ENCODE measurements around the gene KLHDC7B. TPM values are rescaled to one million over a fixed set of nuclear protein-coding genes. Genes with fewer than 3 reads are reported as not detected.

The KLHDC7B gene
- total RNA-seq, 2 experiments from 2014 or later: 0.25 to 0.46 TPM

- Histone ChIP-seq H3K9me3 (ENCODE audit: low read length) (no peaks in the 10 kb centered on the region), H3K4me1 (ENCODE audit: insufficient read depth, low read length, poor library complexity, severe bottlenecking) (peaks cover 15% of the 10 kb centered on the region), H3K4me3 (ENCODE audit: low read depth, low read length, poor library complexity, severe bottlenecking) (no peak overlapping the region), H3K27ac (ENCODE audit: low read depth, low read length, poor library complexity, severe bottlenecking) (no peak overlapping the region), H2AFZ (ENCODE audit: low read length) (no peak overlapping the region), H3K36me3 (ENCODE audit: insufficient read depth, low read length) (peaks cover 16% of the 10 kb centered on the region), H4K20me1 (ENCODE audit: insufficient read depth, low read length) (0 out of 2 replicates have a peak, but pooled peaks cover 7% of the 10 kb centered on the region), H3K4me2 (ENCODE audit: low read length) (no peak overlapping the region), H3K79me2 (ENCODE audit: insufficient read depth, low read depth, low read length) (peaks cover 20% of the 10 kb centered on the region), H3K9me2 (ENCODE audit: insufficient read depth, low read length) (no peaks in the 10 kb centered on the region)
- no TSS peak for BruUV-seq (replicated peaks)
- no peak for TF ChIP-seq EZH2phosphoT487 (IDR thresholded peaks at IDR 0.05; ENCODE audit: borderline replicate concordance, low read depth, low read length)
- no peak for TF ChIP-seq CTCF (conservative IDR thresholded peaks at IDR 0.05; ENCODE audit: low read length)
- POLR2A ChIA-PET: no interaction called here
- DNase-seq (ENCODE audit: low spot score): no peak
- intact Hi-C loops (cut with micrococcal nuclease; ENCODE audit: unreplicated experiment): no loop called here
- CTCF ChIA-PET (ENCODE audit: unreplicated experiment): no interaction called here
Measured at GRCh38 chr22:50585238-50585637, 39.5 kb downstream of the KLHDC7B start.

- no TSS peak for BruUV-seq (replicated peaks)
- peaks cover 15% of the 10 kb centered on the region for H3K4me1 ChIP-seq (ENCODE audit: insufficient read depth, low read length, poor library complexity, severe bottlenecking)
- intact Hi-C loops (cut with micrococcal nuclease; ENCODE audit: unreplicated experiment): no loop called here
- POLR2A ChIA-PET: interaction anchor here (0.5 kb wide), 1 partner anchor 481 kb away, joined by 4 read pairs; no protein-coding TSS in a partner anchor
- no peak overlapping the region for H2AFZ ChIP-seq (ENCODE audit: low read length)
- DNase-seq (ENCODE audit: low spot score): no peak
- CTCF ChIA-PET (ENCODE audit: unreplicated experiment): no interaction called here
- no peak overlapping the region for H3K27ac ChIP-seq (ENCODE audit: low read depth, low read length, poor library complexity, severe bottlenecking)
- H3K79me2 ChIP-seq (ENCODE audit: insufficient read depth, low read depth, low read length): peaks cover 20% of the 10 kb centered on the region
- TF ChIP-seq CTCF (conservative IDR thresholded peaks at IDR 0.05; ENCODE audit: low read length) (no peak), EZH2phosphoT487 (IDR thresholded peaks at IDR 0.05; ENCODE audit: borderline replicate concordance, low read depth, low read length) (no peak)
- peaks cover 11% of the 10 kb centered on the region for H3K36me3 ChIP-seq (ENCODE audit: insufficient read depth, low read length)
- no peak overlapping the region for H3K4me2 ChIP-seq (ENCODE audit: low read length)
- no peak overlapping the region for H3K4me3 ChIP-seq (ENCODE audit: low read depth, low read length, poor library complexity, severe bottlenecking)
- H3K9me3 ChIP-seq (ENCODE audit: low read length): no peaks in the 10 kb centered on the region
- no peaks in the 10 kb centered on the region for H3K9me2 ChIP-seq (ENCODE audit: insufficient read depth, low read length)
- 0 out of 2 replicates have a peak, but pooled peaks cover 7% of the 10 kb centered on the region for H4K20me1 ChIP-seq (ENCODE audit: insufficient read depth, low read length)
Measured at GRCh38 chr22:50585781-50586180, 40.1 kb downstream of the KLHDC7B start.

- CTCF ChIA-PET (ENCODE audit: unreplicated experiment): no interaction called here
- BruUV-seq (replicated peaks): no TSS peak
- POLR2A ChIA-PET: no interaction called here
Measured at GRCh38 chr22:50586416-50586815, 40.7 kb downstream of the KLHDC7B start.

More at GRCh38 chr22:50586416-50586815, 40.7 kb downstream of the KLHDC7B start:
- Histone ChIP-seq H3K27ac (ENCODE audit: low read depth, low read length, poor library complexity, severe bottlenecking) (no peak overlapping the region), H3K36me3 (ENCODE audit: insufficient read depth, low read length) (0 out of 2 replicates have a peak, but pooled peaks cover 4% of the 10 kb centered on the region), H4K20me1 (ENCODE audit: insufficient read depth, low read length) (0 out of 2 replicates have a peak, but pooled peaks cover 4% of the 10 kb centered on the region), H3K79me2 (ENCODE audit: insufficient read depth, low read depth, low read length) (peaks cover 15% of the 10 kb centered on the region), H3K9me3 (ENCODE audit: low read length) (no peaks in the 10 kb centered on the region), H3K9me2 (ENCODE audit: insufficient read depth, low read length) (no peaks in the 10 kb centered on the region), H3K4me1 (ENCODE audit: insufficient read depth, low read length, poor library complexity, severe bottlenecking) (peaks cover 10% of the 10 kb centered on the region), H2AFZ (ENCODE audit: low read length) (no peak overlapping the region), H3K4me3 (ENCODE audit: low read depth, low read length, poor library complexity, severe bottlenecking) (no peak overlapping the region), H3K4me2 (ENCODE audit: low read length) (no peak overlapping the region)
- intact Hi-C loops (cut with micrococcal nuclease; ENCODE audit: unreplicated experiment): no loop called here
- TF ChIP-seq EZH2phosphoT487 (IDR thresholded peaks at IDR 0.05; ENCODE audit: borderline replicate concordance, low read depth, low read length) (no peak), CTCF (conservative IDR thresholded peaks at IDR 0.05; ENCODE audit: low read length) (no peak)
- no peak for DNase-seq (ENCODE audit: low spot score)
